IgD-negative memory B cell (primary cell): ENCODE results near the gene CADM1. TPM values are rescaled to one million over a fixed set of nuclear protein-coding genes. Genes with fewer than 3 reads are reported as not detected.

Experiments used
- H3K27ac Mint-ChIP-seq, 3 donors: one replicate each; pipeline ENCODE4 v1.8.0; 2020 to 2022; ENCODE audit warnings: mild to moderate bottlenecking in 3 of 3, mixed read lengths in 3 of 3, moderate library complexity in 1 of 3
- H3K27me3 Mint-ChIP-seq: one replicate; pipeline ENCODE4 v1.8.0; 2021; ENCODE audit warnings: mixed read lengths
- H3K36me3 Mint-ChIP-seq: one replicate; pipeline ENCODE4 v1.8.0; 2020; ENCODE audit warnings: mild to moderate bottlenecking, mixed read lengths
- H3K4me1 Mint-ChIP-seq, 3 donors: one replicate each; pipeline ENCODE4 v1.8.0; 2020 to 2022; ENCODE audit warnings: mixed read lengths in 3 of 3, mild to moderate bottlenecking in 1 of 3
- H3K4me3 Mint-ChIP-seq, 4 donors: one replicate each; pipeline ENCODE4 v1.8.0; 2020 to 2022; ENCODE audit warnings: mild to moderate bottlenecking in 4 of 4, mixed read lengths in 4 of 4, moderate library complexity in 3 of 4
- H3K9me3 Mint-ChIP-seq, 3 donors: one replicate each; pipeline ENCODE4 v1.8.0; 2020 to 2021; ENCODE audit warnings: mixed read lengths in 3 of 3, mild to moderate bottlenecking in 1 of 3
- polyA plus RNA-seq: library from polyadenylated mRNA; unstranded; fragments of 300-500 nt; fragmentation: Illumina TruSeq; gene quantifications from one replicate; pipeline ENCODE4 v1.2.3, GENCODE V29; 2021

Gene CADM1
- polyA plus RNA-seq, 1 donor from 2014 or later, result 2.0 TPM

GRCh38 chr11:115363426-115363825, 140.8 kb downstream of the CADM1 start:
- Mint-ChIP-seq H3K4me3 (no peak overlapping the region), H3K4me1 (no peaks in the 10 kb centered on the region), H3K27me3 (peaks cover 2% of the 10 kb centered on the region), H3K36me3 (no peaks in the 10 kb centered on the region), H3K9me3 (no peaks in the 10 kb centered on the region), H3K27ac (peak overlapping the region in 1 of 3 donors; percentile 16)

GRCh38 chr11:115362997-115363396, 141.2 kb downstream of the CADM1 start:
- Mint-ChIP-seq H3K36me3 (no peaks in the 10 kb centered on the region), H3K27me3 (peaks cover 2% of the 10 kb centered on the region), H3K4me3 (no peak overlapping the region), H3K4me1 (no peaks in the 10 kb centered on the region), H3K9me3 (no peaks in the 10 kb centered on the region), H3K27ac (peak overlapping the region in 1 of 3 donors; percentile 16)

GRCh38 chr11:115361025-115361424, 143.2 kb downstream of the CADM1 start:
- Mint-ChIP-seq H3K27me3 (peaks cover 2% of the 10 kb centered on the region), H3K9me3 (no peaks in the 10 kb centered on the region), H3K4me3 (no peak overlapping the region), H3K36me3 (no peaks in the 10 kb centered on the region), H3K27ac (no peak overlapping the region), H3K4me1 (no peaks in the 10 kb centered on the region)

- Mint-ChIP-seq H3K9me3 (no peaks in the 10 kb centered on the region), H3K4me3 (no peak overlapping the region), H3K36me3 (peaks cover 2% of the 10 kb centered on the region), H3K27ac (no peak overlapping the region), H3K4me1 (no peaks in the 10 kb centered on the region), H3K27me3 (peaks cover 3% of the 10 kb centered on the region)
These were observed 143.9 kb downstream of the CADM1 start for GRCh38 chr11:115360186-115360824.

- H3K4me3 Mint-ChIP-seq, result no peak overlapping the region
- H3K36me3 Mint-ChIP-seq, result peaks cover 2% of the 10 kb centered on the region
- no peaks in the 10 kb centered on the region for H3K4me1 Mint-ChIP-seq
- H3K9me3 Mint-ChIP-seq, result peaks cover 0 to 2% (median 0%) of the 10 kb centered on the region in 3 donors
- H3K27me3 Mint-ChIP-seq, result peaks cover 6% of the 10 kb centered on the region
- H3K27ac Mint-ChIP-seq, result no peak overlapping the region
These were observed 147.1 kb downstream of the CADM1 start for GRCh38 chr11:115357066-115357465.

- Mint-ChIP-seq H3K9me3 (peaks cover 0 to 2% (median 0%) of the 10 kb centered on the region in 3 donors), H3K36me3 (peaks cover 4% of the 10 kb centered on the region), H3K4me3 (no peak overlapping the region)
These were observed 151.3 kb downstream of the CADM1 start for GRCh38 chr11:115352805-115353485.

GRCh38 chr11:115349335-115350017, 154.7 kb downstream of the CADM1 start:
- no peaks in the 10 kb centered on the region for H3K9me3 Mint-ChIP-seq
- H3K4me1 Mint-ChIP-seq, result no peaks in the 10 kb centered on the region
- H3K27me3 Mint-ChIP-seq, result peaks cover 4% of the 10 kb centered on the region
- no peak overlapping the region for H3K4me3 Mint-ChIP-seq
- H3K36me3 Mint-ChIP-seq, result peaks cover 2% of the 10 kb centered on the region
- no peak overlapping the region for H3K27ac Mint-ChIP-seq

More at GRCh38 chr11:115352805-115353485, 151.3 kb downstream of the CADM1 start:
- H3K27ac Mint-ChIP-seq, result no peak overlapping the region
- H3K27me3 Mint-ChIP-seq, result peaks cover 8% of the 10 kb centered on the region
- no peaks in the 10 kb centered on the region for H3K4me1 Mint-ChIP-seq

GRCh38 chr11:115348416-115348815, 155.8 kb downstream of the CADM1 start:
- Mint-ChIP-seq H3K4me3 (no peak overlapping the region), H3K27me3 (peaks cover 5% of the 10 kb centered on the region), H3K9me3 (no peaks in the 10 kb centered on the region), H3K36me3 (peaks cover 2% of the 10 kb centered on the region), H3K4me1 (no peaks in the 10 kb centered on the region), H3K27ac (no peak overlapping the region)

GRCh38 chr11:115347106-115347505, 157.1 kb downstream of the CADM1 start:
- H3K9me3 Mint-ChIP-seq, result no peaks in the 10 kb centered on the region
- H3K27ac Mint-ChIP-seq, result no peak overlapping the region
- H3K36me3 Mint-ChIP-seq, result peaks cover 2% of the 10 kb centered on the region
- H3K4me3 Mint-ChIP-seq, result no peak overlapping the region
- H3K4me1 Mint-ChIP-seq, result no peaks in the 10 kb centered on the region
- peaks cover 5% of the 10 kb centered on the region for H3K27me3 Mint-ChIP-seq

- no peaks in the 10 kb centered on the region for H3K4me1 Mint-ChIP-seq
- peaks cover 4% of the 10 kb centered on the region for H3K27me3 Mint-ChIP-seq
- peaks cover 2% of the 10 kb centered on the region for H3K36me3 Mint-ChIP-seq
- no peaks in the 10 kb centered on the region for H3K9me3 Mint-ChIP-seq
- H3K27ac Mint-ChIP-seq, result no peak overlapping the region
- H3K4me3 Mint-ChIP-seq, result no peak overlapping the region
These were observed 158.4 kb downstream of the CADM1 start for GRCh38 chr11:115345840-115346239.

- Mint-ChIP-seq H3K4me1 (no peaks in the 10 kb centered on the region), H3K27ac (no peak overlapping the region), H3K36me3 (peaks cover 2% of the 10 kb centered on the region), H3K27me3 (peaks cover 4% of the 10 kb centered on the region), H3K4me3 (no peak overlapping the region), H3K9me3 (no peaks in the 10 kb centered on the region)
These were observed 158.9 kb downstream of the CADM1 start for GRCh38 chr11:115345361-115345760.

- H3K36me3 Mint-ChIP-seq, result no peaks in the 10 kb centered on the region
- H3K4me3 Mint-ChIP-seq, result no peak overlapping the region
- no peaks in the 10 kb centered on the region for H3K9me3 Mint-ChIP-seq
- H3K4me1 Mint-ChIP-seq, result no peaks in the 10 kb centered on the region
- peaks cover 3% of the 10 kb centered on the region for H3K27me3 Mint-ChIP-seq
- H3K27ac Mint-ChIP-seq, result no peak overlapping the region
These were observed 159.4 kb downstream of the CADM1 start for GRCh38 chr11:115344846-115345245.

- Mint-ChIP-seq H3K4me3 (no peak overlapping the region), H3K4me1 (no peaks in the 10 kb centered on the region), H3K27ac (no peak overlapping the region), H3K27me3 (peaks cover 3% of the 10 kb centered on the region), H3K36me3 (no peaks in the 10 kb centered on the region), H3K9me3 (no peaks in the 10 kb centered on the region)
These were observed 162.1 kb downstream of the CADM1 start for GRCh38 chr11:115342142-115342541.

GRCh38 chr11:115340874-115341273, 163.3 kb downstream of the CADM1 start:
- H3K27me3 Mint-ChIP-seq, result peaks cover 4% of the 10 kb centered on the region
- H3K4me1 Mint-ChIP-seq, result no peaks in the 10 kb centered on the region
- no peak overlapping the region for H3K27ac Mint-ChIP-seq
- H3K4me3 Mint-ChIP-seq, result no peak overlapping the region
- no peaks in the 10 kb centered on the region for H3K36me3 Mint-ChIP-seq
- H3K9me3 Mint-ChIP-seq, result no peaks in the 10 kb centered on the region

GRCh38 chr11:115338476-115338875, 165.7 kb downstream of the CADM1 start:
- H3K27ac Mint-ChIP-seq, result no peak overlapping the region
- H3K4me3 Mint-ChIP-seq, result no peak overlapping the region
- H3K4me1 Mint-ChIP-seq, result no peaks in the 10 kb centered on the region
- H3K36me3 Mint-ChIP-seq, result no peaks in the 10 kb centered on the region
- H3K9me3 Mint-ChIP-seq, result no peaks in the 10 kb centered on the region
- peaks cover 6% of the 10 kb centered on the region for H3K27me3 Mint-ChIP-seq
